A204.1 (cell line): ENCODE results near the gene RBMS3.

Experiments
- FAIRE-seq: peaks from 2 replicates; lab custom pipeline; 2012; peaks lifted over from hg19 to GRCh38; lab: Jason Lieb, UNC

RBMS3 gene

DNA sequence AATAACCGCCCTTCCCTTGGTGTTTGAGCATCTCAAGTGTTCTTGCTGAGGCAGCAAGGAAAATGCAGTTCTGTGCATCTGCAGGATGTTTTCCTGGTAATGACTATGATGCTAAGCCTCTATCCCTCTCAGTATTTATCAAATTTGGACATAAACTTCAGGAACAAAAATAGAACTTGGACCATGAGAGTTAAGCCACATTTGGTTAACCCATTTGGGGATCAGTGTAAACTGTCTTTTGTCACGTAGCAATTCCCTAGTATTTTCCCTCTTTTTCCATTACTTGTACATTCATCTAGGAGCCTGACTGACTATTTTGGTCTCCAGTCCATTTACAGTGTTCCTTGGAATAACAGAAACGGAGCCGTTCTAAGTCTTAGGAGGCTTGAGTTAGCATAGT, 250.8 kb downstream of the RBMS3 start:
- FAIRE-seq: no peak

GRCh38 chr3:29532473-29532872, 251.6 kb downstream of the RBMS3 start:
- no peak for FAIRE-seq

DNA sequence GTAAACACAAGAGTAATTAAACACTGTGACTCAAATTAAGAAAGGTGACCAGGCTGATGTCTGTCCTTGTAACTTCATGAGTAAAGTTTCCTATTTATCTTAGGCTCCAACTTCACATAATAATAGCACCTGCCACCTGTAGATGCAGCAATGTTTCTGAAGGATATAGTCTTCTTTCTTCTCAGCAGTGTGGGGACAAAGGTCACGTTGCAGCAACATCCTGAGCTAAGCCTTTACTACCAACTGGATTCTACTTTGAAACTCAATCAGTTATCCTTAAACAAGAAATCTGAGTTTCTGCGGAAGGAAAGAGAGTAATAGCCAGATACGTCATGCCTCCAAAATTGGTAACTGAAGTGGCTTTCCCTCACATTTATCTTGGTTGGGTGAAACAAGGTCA, 253.1 kb downstream of the RBMS3 start:
- FAIRE-seq: no peak

GRCh38 chr3:29536016-29536758, 255.3 kb downstream of the RBMS3 start:
- FAIRE-seq: no peak

- no peak for FAIRE-seq
These were observed 257.2 kb downstream of the RBMS3 start for GRCh38 chr3:29537889-29538609.

GRCh38 chr3:29538610-29538958, 257.7 kb downstream of the RBMS3 start:
- FAIRE-seq: no peak

GRCh38 chr3:29540544-29540943, 259.7 kb downstream of the RBMS3 start:
- no peak for FAIRE-seq

DNA sequence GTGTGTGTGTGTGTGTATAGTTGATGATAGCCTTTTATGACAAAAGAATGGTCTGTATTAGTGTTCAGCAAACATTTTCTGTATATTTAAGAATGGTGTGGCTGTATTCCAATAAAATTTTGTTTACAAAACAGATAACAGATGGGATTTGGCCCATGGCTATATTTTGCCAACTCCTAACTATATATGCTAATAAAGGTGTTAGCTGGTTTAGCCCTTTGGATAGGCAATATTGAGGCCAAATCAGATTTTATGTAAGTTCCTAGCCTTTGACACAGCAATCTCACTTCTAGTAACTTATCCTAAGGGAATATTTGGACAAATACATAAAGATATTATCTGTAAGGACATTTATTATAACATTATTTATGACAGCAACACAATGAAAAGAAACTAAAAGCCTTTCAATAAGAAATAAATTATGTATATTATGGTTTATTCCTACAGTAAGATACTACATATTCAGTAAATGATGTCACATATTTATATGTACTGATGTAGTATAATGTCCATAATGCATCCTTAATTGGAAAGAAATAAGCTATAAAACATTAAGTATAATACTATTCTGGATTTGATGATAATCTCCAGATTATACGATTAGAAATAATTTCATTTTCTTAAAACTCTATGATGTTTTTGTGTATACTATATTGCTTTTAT, 264.0 kb downstream of the RBMS3 start:
- peak; percentile 47 for FAIRE-seq

GRCh38 chr3:29545615-29546014, 264.7 kb downstream of the RBMS3 start:
- FAIRE-seq: no peak

GRCh38 chr3:29552051-29552450, 271.2 kb downstream of the RBMS3 start:
- no peak for FAIRE-seq

GRCh38 chr3:29554566-29554965, 273.7 kb downstream of the RBMS3 start:
- no peak for FAIRE-seq

- FAIRE-seq: no peak
These were observed 274.7 kb downstream of the RBMS3 start for GRCh38 chr3:29555590-29555989.

- no peak for FAIRE-seq
These were observed 276.3 kb downstream of the RBMS3 start for GRCh38 chr3:29557186-29557585.

GRCh38 chr3:29557825-29558224, 277.0 kb downstream of the RBMS3 start:
- FAIRE-seq: no peak

DNA sequence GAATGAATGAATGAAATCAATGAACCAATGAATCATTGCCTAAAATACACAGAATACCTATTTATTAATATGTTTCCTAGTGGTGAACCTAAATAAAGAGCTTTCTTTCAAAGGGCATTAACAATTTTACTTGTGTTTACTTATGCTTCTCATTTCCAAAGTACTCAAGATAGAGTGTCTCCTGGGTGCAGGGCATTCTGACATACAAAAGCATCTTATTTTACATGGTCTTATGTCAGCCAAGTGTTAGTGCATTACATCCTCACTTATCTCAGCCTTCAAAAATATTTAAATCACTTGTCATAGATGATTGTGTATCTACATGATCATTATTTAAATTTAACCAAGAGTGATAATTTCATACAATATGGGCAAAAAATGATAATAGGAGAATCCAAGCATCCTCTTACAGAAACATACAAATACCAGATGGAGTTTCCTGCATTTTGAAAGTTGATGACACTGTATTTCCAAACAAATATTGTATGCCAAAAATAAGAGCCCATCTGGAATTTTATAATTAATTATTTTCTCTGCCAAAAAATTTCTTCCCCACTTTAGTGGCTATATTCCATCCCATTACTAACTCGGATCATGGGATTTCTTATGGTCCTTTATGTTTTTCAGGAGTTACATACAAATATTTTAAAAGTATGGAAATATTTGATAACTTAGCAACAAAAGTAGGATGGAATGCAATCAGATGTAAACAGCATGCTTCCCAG, 279.0 kb downstream of the RBMS3 start:
- no peak for FAIRE-seq

GRCh38 chr3:29561651-29562149, 280.8 kb downstream of the RBMS3 start:
- no peak for FAIRE-seq

DNA sequence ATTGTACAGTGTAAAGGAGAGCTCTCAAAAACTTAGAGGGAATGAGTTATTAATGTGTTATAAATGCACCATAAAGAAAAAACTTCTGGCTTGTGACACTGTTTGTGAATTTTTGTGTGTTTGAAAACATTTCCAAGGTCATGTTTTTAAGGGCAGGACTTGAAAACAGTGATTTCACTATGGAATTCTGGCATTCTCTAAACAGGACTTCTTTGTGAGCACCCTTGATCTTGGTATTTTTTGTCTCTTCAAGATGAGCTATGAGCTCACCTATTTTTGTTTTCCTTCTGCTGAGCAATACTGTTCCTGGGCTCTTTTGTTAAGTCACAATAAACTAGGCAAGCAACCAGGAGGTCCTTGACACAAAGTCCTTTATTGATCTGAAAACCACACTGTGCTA, 284.4 kb downstream of the RBMS3 start:
- FAIRE-seq: no peak

- no peak for FAIRE-seq
These were observed 286.6 kb downstream of the RBMS3 start for GRCh38 chr3:29567501-29567900.

DNA sequence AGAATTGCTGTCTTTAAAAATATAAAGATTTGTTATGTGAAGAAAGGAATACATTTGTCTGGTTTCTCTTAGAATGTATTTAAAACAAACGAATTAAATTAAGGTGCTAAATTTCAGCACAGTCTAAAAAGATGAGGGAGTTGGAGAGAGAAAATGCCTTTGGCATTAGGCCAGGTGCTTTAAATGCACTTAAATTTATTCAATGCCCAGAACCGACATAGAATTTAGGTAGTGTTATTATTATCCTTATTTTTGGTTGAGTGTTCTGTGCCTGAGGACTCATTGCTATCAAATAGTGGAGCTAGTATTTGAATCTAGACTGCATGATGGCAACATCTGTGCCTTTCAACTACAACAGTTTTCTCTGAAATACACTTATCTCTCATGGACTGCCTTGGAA, 287.5 kb downstream of the RBMS3 start:
- no peak for FAIRE-seq

DNA sequence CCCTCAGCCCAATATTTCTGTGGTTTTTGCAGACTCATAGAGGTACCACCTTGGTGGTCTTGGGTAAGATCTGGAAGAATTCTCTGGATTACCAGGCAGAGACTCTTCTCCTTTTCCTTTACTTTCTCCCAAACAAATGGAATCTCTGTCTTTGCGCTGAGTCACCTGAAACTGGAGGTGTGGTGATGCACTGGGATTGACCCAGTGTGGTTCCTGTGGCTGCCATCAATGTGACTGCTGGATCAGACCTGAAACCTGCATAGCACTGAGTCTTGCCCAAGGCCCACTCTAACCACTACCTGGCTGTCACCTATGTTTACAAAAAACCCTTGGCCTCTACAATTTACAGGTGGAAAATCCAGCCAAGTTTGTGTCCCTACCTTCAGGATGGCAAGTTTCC, 295.3 kb downstream of the RBMS3 start:
- no peak for FAIRE-seq

DNA sequence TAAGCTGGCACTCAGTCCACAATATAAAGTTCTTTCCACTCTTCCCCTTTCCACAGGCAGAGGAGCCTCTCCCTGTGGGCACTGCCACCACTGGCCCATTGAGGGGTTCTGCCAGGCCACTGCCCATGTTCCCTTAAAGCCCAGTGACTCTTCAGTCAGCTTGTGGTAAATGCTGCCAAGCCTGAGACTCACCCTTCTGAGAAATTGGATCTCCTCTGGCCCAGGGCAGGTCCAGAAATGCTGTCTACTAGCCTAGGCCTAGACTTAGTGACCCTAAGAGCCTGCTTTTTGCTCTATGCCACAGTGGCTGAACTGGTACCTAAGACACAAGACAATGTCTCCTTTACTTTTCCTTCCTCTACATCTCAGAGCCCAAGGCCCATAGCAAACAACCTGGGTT, 295.8 kb downstream of the RBMS3 start:
- FAIRE-seq: no peak

DNA sequence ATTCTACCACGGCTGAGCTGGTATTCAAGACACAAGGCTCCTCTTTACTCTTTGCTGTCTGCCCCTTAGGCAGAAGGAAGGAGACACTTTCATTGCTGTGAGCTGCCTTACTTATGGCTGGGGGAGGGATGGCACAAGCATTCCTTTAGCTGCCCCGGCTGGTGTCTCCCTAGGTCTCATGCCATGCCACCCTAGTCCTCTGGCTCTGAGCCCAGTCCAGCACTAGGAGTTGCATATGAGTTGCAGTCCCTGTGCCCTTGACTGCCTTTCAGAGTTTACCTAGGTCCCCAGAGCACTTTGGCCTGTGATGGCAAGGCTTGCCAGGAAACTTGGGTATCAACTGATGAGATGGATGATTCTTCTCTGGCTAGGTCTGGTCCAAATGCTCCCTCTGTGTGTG, 296.4 kb downstream of the RBMS3 start:
- no peak for FAIRE-seq

DNA sequence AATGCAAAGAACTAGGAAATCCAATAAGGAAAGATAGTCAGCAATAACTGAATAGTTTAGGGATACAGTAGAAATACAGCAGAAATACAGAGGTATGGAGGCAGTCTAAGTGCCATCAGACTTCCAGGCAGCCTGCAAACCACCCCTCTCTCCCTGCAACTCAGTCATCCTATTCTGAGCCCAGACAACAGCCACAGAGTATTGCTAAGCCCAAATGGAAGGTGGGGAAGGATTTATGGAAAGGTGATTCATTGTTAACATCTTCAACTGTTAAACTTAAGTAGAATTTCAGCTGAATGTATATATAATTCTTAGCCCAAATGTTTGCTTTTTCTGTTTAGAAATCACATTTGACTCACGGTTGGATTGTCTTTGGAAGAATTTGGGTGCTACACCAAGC, 300.4 kb downstream of the RBMS3 start:
- FAIRE-seq: no peak
